ENCODE data around the gene CCDC40.
"Not testable (repeated sequence)": the region's sequence is repeated elsewhere in the genome, so short reads cannot be mapped to it uniquely, and the experiment has no call there.

The CCDC40 gene

DNA sequence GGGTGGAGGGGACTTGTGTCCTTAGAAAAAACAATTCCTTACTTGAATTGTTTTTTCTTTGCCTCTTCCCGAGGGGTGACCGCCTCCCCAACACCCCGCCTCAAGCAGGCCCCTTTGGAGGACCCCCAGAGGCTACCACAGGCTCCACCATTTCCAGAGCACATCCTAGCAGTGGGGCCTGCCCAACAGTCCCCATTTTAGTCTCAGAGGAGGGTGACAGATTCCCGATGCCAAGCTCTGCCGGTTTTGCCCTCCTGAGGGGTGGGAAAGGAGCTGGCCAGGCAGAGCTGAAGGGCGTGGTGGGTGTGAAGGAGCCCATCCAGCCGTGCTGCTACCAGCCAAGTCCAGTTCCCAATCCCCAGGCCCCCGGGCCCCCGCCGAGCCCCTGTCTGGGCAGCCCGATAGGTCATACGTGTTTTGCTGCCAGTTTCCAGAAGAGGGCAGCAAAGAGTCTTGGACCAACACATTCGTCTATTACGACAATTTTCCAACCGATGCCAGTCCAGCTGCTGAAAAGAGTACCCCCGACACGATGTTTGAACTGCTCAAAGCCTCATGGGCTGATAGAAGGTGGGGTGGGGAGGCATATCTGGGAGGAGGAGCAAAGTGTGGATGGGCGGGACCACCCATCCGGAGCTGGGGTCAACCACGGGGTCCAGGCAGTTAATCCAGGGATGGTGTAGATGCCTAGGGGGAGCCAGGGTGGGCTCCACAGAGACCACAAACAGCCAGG is 46.1 kb downstream of the CCDC40 start:
- DNase-seq (ENCODE audit: low read depth) = no peak

DNA sequence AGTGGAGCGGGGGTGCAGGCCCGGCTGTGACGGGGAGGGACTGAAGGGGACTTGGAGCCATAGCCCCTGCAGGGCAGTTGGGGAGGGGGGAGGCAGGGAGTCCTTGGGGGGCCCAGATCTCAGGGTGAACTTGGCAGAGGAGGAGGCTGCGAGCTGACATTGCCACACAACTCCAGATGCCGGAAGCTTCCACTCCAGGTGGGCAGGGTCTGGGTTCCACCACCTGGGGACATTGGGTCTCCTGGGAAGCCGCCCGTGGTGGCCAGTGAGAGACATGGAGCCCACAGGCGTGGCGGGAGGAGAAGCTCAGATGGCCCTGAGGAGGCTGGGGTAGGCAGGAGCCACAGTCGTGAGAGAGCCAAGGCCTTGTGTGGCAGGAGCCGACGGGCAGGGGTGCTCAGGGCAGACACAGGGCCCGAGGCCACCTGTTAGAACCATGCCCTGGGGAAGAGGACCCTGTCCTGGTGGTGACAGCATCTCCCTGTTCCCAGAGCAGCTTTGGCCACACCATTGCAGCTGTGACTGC is 46.8 kb downstream of the CCDC40 start:
- no peak for DNase-seq (ENCODE audit: low read depth)

DNA sequence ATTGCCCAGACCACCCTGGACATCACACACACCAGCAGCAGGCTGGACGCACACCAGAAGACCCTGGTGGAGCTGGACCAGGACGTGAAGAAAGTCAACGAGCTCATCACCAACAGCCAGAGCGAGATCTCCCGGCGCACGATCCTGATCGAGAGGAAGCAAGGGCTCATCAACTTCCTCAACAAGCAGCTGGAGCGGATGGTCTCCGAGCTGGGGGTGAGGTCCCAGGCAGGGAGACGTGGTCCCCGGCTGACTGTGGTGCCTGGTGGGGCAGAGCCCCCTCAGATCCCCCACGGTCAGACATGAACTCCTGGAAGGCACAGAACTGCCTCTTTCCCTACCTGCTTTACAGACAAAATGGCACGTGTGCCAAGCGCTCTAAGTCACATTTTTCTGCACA is 48.3 kb downstream of the CCDC40 start:
- no peak for DNase-seq (ENCODE audit: low read depth)

DNA sequence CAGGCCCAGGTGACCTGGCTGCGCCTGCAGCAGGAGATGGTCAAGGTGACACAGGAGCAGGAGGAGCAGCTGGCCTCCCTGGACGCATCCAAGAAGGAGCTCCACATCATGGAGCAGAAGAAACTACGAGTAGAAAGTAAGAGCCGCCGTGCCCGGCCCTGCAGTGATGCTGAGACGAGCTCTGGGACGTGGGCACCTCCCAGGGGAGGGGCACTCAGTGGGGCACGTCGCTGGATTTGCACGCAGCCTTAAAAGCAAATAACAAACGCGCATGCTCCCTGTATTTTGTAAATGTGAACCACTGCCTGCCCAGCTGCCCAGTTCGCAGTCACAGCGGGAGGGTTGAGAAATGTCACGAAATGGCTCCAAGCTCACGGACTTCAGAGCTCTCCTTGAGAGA is 49.6 kb downstream of the CCDC40 start:
- no peak for DNase-seq (ENCODE audit: low read depth)

DNA sequence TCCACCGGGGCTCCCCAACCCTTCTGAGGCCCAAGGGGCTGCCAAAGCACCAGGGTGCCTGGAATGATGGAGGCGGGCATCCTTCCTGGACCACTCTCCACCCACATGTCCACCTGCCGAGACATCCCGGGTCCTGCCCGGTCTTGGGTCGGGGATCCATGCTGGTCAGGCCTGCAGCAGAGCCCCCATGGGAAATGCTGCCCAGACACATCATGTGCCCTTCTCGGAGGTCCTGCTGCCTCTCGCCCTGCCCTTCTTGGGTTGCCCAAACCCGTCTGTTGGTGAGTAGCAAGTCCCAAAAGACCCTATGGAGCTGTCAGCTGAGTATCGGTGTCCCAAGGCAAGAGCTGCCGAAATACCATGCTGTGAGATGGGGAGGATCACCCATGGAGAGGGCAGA is 50.2 kb downstream of the CCDC40 start:
- no peak for DNase-seq (ENCODE audit: low read depth)

DNA sequence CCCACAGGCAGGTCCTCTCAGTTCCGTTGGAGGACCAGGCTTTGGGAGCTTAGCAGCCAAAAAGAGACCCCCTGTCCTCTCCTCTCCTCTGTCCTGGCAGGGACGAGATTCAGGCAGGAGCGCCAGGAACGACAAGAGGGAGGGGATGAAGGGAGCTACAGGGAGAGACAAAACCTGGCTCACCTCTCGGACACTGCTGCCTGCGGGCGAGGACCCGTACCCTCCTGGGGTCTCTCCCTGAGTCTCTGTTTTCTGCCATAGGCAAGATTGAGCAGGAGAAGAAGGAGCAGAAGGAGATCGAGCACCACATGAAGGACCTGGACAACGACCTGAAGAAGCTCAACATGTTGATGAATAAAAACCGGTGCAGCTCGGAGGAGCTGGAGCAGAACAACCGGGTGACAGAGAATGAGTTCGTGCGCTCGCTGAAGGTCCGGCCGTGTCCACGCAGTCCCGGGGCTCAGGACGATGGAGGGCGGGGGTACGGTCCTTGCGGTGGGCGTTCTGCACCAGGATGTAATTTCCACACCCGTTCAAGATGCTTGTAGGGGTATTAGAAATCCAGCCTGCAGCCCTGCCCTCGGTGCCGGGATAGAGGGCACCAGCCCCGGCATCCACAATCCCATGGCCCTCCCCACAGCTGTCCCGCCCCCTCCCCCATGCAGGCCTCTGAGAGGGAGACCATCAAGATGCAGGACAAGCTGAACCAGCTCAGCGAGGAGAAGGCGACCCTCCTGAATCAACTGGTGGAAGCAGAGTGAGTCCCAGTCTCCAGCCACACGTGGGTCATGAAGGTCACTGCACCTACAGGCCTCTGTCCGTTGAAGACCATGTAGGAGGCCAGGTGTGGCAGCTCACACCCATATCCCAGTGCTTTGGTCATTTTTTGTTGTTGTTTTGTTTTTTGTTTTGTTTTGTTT is 51.2 kb downstream of the CCDC40 start:
- DNase-seq (ENCODE audit: low read depth) = no peak

DNA sequence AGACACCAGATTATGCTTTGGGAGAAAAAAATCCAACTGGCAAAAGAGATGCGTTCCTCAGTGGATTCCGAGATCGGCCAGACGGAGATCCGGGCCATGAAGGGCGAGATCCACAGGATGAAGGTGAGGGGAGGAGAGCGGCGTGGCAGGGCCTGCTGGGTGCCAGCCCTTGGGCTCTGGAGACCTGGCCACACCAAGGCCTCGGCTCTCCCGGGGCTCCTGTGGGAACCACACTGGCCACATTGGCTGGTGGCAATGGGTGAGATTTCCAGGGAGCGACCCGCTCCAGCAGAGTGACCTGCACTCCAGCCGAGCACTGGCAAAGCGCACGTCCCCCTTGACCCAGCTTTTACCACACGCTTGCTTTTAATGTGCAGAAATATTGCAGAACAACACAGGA is 53.3 kb downstream of the CCDC40 start:
- DNase-seq (ENCODE audit: low read depth) = no peak

DNA sequence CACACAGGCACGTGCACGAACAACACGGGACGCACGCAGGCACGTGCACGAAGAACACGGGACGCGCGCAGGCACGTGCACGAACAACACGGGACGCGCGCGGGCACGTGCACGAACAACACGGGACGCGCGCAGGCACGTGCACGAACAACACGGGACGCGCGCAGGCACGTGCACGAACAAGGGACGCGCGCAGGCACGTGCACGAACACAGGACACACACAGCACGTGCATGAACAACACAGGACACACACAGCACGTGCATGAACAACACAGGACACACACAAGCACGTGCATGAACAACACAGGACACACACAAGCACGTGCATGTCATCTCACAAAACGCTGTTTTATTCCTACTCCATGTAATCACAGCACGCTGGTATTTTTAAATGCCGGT is 53.7 kb downstream of the CCDC40 start:
- not testable (repeated sequence) for DNase-seq (ENCODE audit: low read depth)

DNA sequence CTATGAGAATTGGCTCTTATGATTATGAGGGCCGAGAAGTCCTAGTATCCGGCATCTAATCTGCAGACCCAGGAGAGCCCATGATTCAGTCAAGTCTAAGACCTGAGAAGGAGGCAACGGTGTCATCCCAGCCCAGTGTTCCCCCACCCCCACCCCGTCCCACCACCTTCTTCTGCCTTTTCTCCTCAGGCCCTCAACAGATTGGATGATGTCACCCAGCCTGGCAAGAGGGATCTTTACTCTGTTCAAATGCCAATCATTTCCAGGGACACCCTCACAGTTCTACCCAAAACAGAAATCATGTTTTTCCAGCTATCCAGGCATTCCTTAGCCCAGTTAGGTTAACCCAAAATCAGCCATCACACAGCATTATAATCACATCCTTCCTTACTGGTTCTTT is 54.9 kb downstream of the CCDC40 start:
- DNase-seq (ENCODE audit: low read depth) = no peak

DNA sequence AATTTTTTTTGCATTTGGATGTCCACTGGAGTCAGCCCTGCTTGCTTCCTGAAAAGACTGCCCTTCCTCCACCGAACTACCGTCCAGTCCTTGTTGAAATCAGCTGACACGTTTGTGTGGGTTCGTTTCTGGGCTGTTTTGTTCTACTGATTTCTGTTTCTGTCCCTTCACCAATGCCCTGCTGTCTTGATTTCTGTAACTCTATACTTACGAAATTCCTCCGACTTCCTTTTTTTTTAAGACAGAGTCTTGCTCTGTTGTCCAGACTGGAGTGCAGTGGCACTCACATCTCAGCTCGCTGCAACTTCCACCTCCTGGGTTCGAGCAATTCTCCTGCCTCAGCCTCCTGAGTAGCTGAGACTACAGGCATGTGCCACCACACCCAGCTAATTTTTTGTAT is 56.5 kb downstream of the CCDC40 start:
- no peak for DNase-seq (ENCODE audit: low read depth)

DNA sequence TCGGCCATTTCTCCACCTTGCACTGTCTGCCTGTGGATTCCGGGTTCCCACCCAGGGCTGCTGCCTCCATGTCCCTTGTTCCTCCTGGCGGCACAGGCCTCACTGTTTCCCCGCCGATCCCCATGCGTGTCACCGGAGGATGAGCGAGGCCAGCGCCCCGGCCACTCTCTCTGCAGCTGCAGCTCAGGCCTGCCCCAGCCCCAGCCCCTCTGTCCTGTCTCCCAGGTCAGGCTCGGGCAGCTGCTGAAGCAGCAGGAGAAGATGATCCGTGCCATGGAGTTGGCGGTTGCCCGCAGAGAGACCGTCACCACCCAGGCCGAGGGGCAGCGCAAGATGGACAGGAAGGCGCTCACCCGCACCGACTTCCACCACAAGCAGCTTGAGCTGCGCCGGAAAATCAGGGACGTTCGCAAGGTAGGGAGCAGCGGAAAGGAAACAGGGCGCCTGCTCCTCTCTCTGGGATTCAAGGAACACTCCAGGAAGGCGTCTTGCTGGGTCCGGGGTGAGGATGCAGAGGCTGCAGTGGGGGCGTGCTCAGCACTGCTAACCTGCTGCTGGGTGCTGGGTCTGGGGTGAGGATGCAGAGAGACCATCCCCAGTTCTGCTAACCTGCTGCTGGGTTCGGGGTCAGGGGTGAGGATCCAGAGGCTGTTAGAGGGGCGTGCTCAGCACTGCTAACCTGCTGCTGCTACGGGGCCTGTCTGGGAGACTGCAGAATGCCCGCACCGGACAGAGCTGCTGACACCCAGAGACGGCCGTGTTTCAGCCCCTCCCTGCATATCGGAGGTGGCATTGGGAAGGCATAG is 58.8 kb downstream of the CCDC40 start:
- no peak for DNase-seq (ENCODE audit: low read depth)

DNA sequence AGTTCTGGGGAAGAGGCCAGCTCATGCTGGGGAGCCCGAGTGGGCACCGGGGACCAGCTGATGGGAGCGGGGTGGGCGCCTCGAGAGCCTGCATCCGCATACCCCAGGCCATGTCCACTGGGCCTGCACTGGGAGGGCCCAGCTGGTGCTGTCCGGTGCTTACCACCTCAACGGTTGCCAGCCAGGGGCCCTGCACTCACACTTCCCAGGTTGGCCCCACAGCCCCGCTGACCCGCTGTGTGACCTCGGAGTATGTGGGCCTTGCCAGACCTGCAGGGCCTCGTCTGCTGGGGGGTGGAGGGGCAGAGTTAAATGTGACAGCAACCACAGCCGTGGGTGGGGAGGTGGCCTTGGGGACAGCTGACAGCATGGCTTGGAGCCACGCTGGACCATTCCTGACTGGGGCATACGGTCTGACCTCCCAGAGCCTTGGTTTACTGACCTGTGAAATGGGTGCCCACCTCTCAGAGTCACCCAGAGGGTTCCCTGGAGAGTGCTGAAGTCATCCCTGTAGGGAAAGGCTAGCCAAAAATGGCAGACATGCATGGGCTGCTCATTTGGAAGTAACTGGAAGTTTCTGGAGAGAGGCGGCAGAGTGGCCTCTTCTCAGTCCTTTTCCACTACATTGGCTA is 59.5 kb downstream of the CCDC40 start:
- DNase-seq (ENCODE audit: low read depth) = no peak

DNA sequence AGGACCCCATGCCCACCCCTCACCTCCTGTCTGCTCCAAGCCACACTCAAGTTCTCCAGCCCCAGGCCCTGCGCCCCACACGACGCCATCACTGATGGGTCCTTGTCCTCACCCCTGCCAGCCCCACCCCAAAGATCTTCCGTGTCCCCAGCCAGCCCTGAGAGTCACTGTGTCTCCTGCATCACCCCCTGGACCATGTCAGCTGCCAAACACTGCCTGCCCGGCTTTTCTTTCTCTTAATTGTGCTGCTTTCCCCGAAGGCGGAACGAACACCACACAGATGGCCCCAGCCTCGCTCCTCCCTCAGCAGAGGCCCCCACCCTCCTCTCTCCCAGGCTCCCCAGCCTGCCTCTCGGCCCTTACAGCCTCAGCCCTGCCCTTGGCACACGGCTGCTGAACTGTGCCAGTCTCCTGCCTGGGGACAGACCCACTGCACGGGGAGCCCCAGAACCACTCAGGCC is 60.1 kb downstream of the CCDC40 start:
- DNase-seq (ENCODE audit: low read depth) = no peak

DNA sequence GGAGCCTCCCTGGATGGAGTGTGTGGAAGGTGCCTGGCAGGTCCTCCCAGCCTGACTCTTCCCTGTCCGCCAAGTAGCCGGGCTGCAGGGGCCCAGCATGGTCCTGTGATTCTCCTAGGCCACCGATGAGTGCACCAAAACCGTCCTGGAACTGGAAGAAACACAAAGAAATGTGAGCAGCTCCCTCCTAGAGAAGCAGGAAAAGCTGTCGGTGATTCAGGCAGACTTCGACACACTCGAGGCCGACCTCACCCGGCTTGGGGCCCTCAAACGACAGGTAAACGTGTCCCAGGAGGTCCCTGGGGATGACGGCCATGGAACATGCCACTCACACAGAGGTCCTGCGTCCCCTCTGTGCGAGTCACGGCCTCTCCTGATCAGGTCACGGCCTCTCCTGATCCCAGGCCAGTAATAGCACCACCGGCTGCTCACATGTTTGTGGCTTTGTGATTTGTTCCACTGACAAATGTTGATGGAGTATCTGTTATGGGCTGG is 60.7 kb downstream of the CCDC40 start:
- DNase-seq (ENCODE audit: low read depth) = no peak

DNA sequence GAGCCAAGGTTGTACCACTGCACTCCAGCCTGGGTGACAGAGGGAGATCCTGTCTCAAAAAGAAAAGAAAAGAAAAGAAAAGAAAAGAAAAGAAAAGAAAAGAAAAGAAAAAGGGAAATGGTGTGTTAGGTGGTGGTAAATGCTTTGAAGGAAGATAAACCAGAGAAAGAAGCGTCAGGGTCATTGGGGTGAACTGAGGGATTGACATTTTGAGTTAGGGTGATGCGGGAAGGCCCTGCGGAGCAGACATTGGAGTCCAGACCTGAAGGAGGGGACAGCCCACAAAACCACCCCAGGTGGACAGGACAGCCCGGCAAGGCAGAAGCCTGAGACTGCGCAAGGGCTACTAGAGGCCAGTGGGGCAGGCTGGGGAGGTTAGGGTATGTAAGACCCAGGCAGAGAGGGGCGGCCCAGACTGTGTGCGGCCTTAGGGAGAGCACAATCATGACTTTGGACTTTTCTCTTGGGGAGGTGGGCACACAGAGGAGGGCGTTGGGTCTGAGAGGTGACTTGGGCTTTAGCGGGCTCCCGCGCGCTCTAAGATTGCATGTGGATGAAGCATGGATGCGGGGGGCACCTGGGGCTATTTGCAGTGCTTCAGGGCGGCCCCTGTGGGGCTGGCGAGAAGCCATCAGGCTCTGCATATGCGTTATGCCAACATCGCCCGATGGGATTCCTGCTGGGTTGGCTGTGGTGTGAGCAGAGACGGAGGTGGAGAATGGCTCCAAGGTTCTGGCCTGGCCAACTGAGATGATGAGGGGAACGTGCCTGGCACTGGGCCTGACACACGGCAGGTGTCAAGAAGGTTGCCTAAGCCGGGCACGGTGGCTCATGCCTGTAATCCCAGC is 61.6 kb downstream of the CCDC40 start:
- DNase-seq (ENCODE audit: low read depth) = no peak

DNA sequence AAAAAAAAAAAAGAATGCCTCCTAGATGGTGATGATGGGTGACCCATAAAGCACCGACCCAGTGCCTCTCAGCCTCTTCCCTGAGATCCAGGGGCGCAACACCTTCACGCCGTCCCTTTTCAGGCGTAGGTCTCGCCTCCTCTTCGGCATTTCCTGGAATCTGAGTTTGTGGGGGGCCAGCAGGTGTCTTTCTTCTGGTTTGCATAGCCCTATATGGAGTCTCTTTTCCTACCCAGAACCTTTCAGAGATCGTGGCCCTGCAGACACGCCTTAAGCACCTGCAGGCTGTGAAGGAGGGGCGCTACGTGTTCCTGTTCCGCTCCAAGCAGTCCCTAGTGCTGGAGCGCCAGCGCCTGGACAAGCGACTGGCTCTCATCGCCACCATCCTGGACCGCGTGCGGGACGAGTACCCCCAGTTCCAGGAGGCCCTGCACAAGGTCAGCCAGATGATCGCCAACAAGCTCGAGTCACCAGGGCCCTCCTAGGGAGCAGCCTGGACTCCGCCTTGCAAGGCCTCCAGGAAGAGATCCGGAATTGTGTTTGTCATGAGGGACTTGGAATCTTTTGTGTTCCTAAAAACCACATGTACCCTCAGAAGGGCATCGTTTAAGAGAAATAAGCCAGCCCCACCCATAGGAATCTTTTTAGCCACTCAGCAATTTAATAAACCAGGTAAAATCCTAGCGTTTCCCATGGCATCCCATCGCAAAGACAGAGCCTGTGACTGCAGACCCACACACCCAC is 63.0 kb downstream of the CCDC40 start:
- no peak for DNase-seq (ENCODE audit: low read depth)

DNA sequence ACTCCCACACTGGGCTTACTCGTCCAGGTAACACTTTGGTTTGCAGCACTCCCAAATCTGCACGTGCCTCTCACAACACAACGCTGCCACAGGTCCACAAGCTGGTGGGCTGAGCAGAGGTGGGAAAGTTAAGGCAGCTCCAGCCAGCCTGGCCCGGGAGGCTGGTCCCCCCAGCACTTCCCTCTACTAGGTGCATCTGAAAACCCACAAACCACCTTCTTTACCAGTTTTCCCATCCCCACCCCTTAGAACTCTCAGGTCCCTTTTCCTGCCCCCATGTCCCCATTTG is 63.5 kb downstream of the CCDC40 start:
- no peak for DNase-seq (ENCODE audit: low read depth)

DNA sequence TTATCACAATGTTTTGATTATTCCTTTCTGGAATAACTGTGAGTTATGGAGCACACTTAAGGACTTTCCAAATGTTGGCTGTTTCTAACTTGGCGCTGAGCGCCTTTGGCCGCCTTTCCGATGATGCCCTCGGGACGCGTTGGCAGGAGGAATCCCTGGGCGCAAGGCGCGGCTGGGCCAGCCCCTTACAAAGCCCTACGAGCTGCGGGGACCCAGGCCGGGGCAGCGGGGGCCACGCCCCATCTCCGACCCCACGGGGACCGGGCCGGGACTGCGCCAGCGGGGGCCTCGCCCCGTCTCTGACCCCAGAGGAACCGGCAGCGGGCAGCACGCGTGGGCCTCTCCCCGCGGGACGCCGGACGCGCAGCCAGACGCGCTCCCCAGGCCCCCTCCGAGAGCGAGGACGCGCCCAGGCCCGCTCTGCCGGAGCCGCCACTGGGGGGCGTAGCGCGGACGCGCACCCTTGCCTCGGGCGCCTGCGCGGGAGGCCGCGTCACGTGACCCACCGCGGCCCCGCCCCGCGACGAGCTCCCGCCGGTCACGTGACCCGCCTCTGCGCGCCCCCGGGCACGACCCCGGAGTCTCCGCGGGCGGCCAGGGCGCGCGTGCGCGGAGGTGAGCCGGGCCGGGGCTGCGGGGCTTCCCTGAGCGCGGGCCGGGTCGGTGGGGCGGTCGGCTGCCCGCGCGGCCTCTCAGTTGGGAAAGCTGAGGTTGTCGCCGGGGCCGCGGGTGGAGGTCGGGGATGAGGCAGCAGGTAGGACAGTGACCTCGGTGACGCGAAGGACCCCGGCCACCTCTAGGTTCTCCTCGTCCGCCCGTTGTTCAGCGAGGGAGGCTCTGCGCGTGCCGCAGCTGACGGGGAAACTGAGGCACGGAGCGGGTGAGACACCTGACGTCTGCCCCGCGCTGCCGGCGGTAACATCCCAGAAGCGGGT is 64.8 kb downstream of the CCDC40 start, which contains the start of gene GAA:
GAA (plus strand) TSS at position 571 of the 935 bp plus-strand sequence. CDS start 3,006 bp downstream, outside the sequence.
- DNase-seq (ENCODE audit: low read depth) = peak; percentile 67
